ENCODE results near the gene ZFAND3.

The ZFAND3 gene

DNA sequence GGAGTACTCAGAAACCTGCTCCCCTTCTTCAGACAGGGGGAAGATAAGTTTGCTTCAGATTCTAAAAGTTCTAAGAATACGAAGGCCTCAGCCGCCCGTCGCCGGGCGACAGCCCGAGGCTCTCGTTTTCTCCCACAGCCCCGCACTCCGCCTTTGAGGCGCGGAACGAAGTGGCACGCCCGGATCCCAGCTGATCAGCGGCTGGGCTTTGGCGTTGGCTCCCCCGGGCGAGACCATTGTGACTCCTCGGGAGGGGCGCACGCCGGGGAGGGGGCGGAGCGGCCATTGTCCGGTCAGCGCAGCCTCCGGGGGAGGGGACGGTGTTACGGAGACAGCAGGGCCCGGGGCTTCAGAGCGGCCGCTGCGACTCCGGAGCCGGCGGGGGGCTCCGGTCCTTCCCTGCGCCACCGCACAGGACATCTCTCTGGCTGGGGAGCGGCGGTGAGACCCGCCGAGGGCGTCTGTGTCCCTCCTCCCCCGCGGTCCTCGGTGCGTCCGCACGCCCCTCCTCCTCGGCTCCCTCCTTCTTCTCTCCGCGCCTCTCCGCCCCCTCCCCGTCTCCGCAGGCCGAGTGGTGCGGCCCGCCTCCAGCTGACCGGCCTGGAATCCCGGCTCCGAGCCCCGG is at the start of gene ZFAND3:
TSS of gene ZFAND3 (plus strand) at position 551 of the 625 bp plus-strand sequence. CDS start 219 bp downstream, outside the sequence.
- peaks cover 39 to 44% (median 42%) of the 10 kb centered on the region in 10 experiments for H3K4me1 ChIP-seq
- peaks cover 0 to 27% (median 13%) of the 10 kb centered on the region in 11 experiments; a peak in 11 of 22 replicates for H3K36me3 ChIP-seq
- H3K27me3 ChIP-seq, result no peaks in the 10 kb centered on the region
- H3K27ac ChIP-seq, result peak within 1 kb of the TSS; percentile 86 to 100 (median 96)
- H3K9me3 ChIP-seq (replicated peaks in 1 of 11), result no peaks in the 10 kb centered on the region
- H4K20me1 ChIP-seq, result peaks cover 37 to 41% (median 40%) of the 10 kb centered on the region in 11 experiments
- no peak for TF ChIP-seq Cebpa-rat (IDR thresholded peaks at IDR 0.05)
- H3K9ac ChIP-seq, result peak within 1 kb of the TSS; percentile 88 to 99 (median 94)
- H3K4me3 ChIP-seq, result peak within 1 kb of the TSS; percentile 66 to 86 (median 76)
- peak within 1 kb of the TSS; percentile 84 to 95 (median 90) for H3K4me2 ChIP-seq

- TF ChIP-seq Cebpa-rat (IDR thresholded peaks at IDR 0.05), result no peak
- Histone ChIP-seq H3K4me2 (no peak overlapping the region), H4K20me1 (no peaks in the 10 kb centered on the region), H3K9me3 (replicated peaks in 1 of 11) (peaks cover 4 to 24% (median 17%) of the 10 kb centered on the region in 11 experiments; a peak in 19 of 22 replicates), H3K27ac (no peak overlapping the region), H3K9ac (no peak overlapping the region), H3K4me1 (peaks cover 0 to 17% (median 0%) of the 10 kb centered on the region in 10 experiments; a peak in 4 of 20 replicates), H3K36me3 (no peaks in the 10 kb centered on the region), H3K4me3 (no peak overlapping the region), H3K27me3 (no peaks in the 10 kb centered on the region)
Observed at GRCh38 chr6:37774028-37774680, 45.4 kb upstream of the ZFAND3 start.

DNA sequence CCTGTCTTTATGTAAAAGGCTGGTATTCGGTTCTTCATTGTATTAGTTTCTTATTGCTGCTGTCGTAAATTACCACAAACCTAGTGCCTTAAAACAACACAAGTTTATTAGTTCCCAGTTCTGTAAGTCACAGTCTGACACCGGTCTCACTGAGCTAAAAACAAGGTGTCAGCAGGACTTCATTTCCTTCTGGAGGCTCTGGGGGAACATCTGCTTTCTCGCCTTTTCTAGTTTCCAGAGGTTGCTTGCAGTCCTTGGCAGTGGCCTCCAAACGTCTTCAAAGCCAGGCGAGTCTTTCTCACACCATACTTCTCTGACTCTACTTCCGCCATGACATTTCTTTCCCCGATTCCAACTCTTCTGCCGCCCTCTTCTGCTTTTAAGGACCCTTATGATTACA is 43.0 kb upstream of the ZFAND3 start:
- Histone ChIP-seq H3K4me3 (no peak overlapping the region), H3K36me3 (no peaks in the 10 kb centered on the region), H3K27ac (no peak overlapping the region), H3K9ac (no peak overlapping the region), H3K4me2 (peak overlapping the region in 3 of 11 experiments; percentile 29 to 62 (median 40); a peak in 4 of 22 replicates), H4K20me1 (no peaks in the 10 kb centered on the region), H3K4me1 (peaks cover 0 to 17% (median 0%) of the 10 kb centered on the region in 10 experiments; a peak in 4 of 20 replicates), H3K9me3 (replicated peaks in 1 of 11) (peaks cover 4 to 24% (median 17%) of the 10 kb centered on the region in 11 experiments; a peak in 19 of 22 replicates), H3K27me3 (no peaks in the 10 kb centered on the region)
- TF ChIP-seq Cebpa-rat (IDR thresholded peaks at IDR 0.05), result no peak

DNA sequence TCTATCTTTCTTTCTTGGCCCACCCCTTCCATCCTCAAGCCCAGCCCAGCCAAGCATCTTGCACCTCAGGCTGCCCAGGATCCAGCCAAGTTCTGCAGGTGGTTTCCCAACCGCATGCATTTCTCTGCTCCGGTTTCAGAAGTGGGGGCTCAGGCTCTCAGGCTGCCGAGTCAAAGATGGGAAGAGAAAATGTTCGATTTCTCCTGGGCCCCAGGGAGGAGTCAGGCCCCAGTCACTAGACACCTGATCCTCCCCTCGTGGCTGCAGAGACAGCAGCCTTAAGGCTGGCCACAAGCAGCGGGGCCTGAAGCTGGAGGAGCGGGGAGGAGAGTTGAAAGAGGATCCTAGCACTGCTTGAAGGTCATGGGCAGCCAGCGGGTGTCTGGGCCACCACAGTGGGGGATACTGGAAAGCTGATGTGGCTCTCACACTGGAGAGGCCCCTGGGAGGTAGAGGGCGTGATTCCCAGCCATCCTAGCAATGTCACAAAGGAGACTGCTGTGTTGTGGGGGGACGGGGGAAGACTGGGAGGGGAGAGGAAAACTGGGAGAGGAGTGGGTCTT is 42.2 kb upstream of the ZFAND3 start:
- Histone ChIP-seq H3K4me2 (no peak overlapping the region), H3K36me3 (no peaks in the 10 kb centered on the region), H3K27me3 (peaks cover 0 to 5% (median 3%) of the 10 kb centered on the region in 11 experiments; a peak in 19 of 22 replicates), H3K4me3 (no peak overlapping the region), H3K9me3 (replicated peaks in 1 of 11) (peaks cover 3 to 22% (median 17%) of the 10 kb centered on the region in 11 experiments; a peak in 19 of 22 replicates), H3K4me1 (peaks cover 0 to 17% (median 0%) of the 10 kb centered on the region in 10 experiments; a peak in 4 of 20 replicates), H3K27ac (no peak overlapping the region), H4K20me1 (no peaks in the 10 kb centered on the region), H3K9ac (no peak overlapping the region)
- no peak for TF ChIP-seq Cebpa-rat (IDR thresholded peaks at IDR 0.05)

DNA sequence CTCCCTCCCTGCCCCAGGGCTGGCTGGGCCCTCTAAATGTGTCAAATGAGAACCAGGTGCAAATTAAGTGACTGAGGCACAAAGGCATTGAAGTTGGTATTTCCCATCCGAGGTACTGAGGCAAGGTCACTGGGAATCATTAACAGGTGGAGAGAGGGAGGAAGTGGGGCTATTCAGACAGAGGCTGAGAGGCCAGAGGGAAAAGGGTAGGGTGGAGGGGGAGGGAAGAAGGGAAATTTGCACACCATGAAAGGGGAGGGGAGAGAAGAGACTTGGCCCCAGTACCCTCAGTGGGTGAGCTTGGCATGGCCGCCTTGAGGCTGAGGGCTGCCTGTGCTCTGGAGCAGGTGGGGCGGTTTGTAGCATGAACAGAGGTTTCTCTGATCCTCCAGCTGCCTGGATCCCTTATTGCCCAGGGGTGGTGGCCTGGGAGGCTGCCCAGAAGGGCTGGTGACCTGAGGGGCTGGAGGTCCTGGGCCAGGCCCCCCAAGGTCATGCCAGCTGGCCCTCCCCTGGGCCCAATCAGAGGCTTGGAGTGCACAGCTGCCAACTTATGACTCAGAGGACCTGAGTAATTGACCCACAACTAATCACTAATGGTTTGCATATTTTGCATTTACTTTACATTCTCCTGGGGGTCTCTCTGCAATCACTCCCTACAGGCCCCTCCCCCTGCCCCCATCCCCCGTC is 40.3 kb upstream of the ZFAND3 start:
- Histone ChIP-seq H3K27me3 (peaks cover 19 to 24% (median 22%) of the 10 kb centered on the region in 11 experiments), H3K4me3 (no peak overlapping the region), H3K9ac (no peak overlapping the region), H3K4me1 (peaks cover 0 to 25% (median 11%) of the 10 kb centered on the region in 10 experiments; a peak in 14 of 20 replicates), H3K4me2 (no peak overlapping the region), H3K9me3 (replicated peaks in 1 of 11) (peaks cover 0 to 4% (median 4%) of the 10 kb centered on the region in 11 experiments; a peak in 12 of 22 replicates), H4K20me1 (no peaks in the 10 kb centered on the region), H3K36me3 (no peaks in the 10 kb centered on the region), H3K27ac (no peak overlapping the region)
- TF ChIP-seq Cebpa-rat (IDR thresholded peaks at IDR 0.05), result no peak

- Histone ChIP-seq H3K4me2 (no peak overlapping the region), H3K9me3 (replicated peaks in 1 of 11) (no peaks in the 10 kb centered on the region), H3K4me1 (peaks cover 0 to 25% (median 11%) of the 10 kb centered on the region in 10 experiments; a peak in 14 of 20 replicates), H3K36me3 (no peaks in the 10 kb centered on the region), H3K27ac (no peak overlapping the region), H3K27me3 (peaks cover 25 to 32% (median 30%) of the 10 kb centered on the region in 11 experiments), H4K20me1 (no peaks in the 10 kb centered on the region), H3K4me3 (no peak overlapping the region), H3K9ac (no peak overlapping the region)
- no peak for TF ChIP-seq Cebpa-rat (IDR thresholded peaks at IDR 0.05)
Observed at GRCh38 chr6:37779902-37780628, 39.5 kb upstream of the ZFAND3 start.

- Histone ChIP-seq H3K9ac (no peak overlapping the region), H3K36me3 (no peaks in the 10 kb centered on the region), H3K4me3 (no peak overlapping the region), H4K20me1 (peaks cover 0 to 5% (median 0%) of the 10 kb centered on the region in 11 experiments; a peak in 1 of 22 replicates), H3K27ac (no peak overlapping the region), H3K4me2 (no peak overlapping the region), H3K27me3 (peaks cover 25 to 36% (median 32%) of the 10 kb centered on the region in 11 experiments), H3K9me3 (replicated peaks in 1 of 11) (no peaks in the 10 kb centered on the region), H3K4me1 (peaks cover 0 to 16% (median 11%) of the 10 kb centered on the region in 10 experiments; a peak in 13 of 20 replicates)
- TF ChIP-seq Cebpa-rat (IDR thresholded peaks at IDR 0.05), result no peak
Observed at GRCh38 chr6:37781788-37782187, 37.7 kb upstream of the ZFAND3 start.
